H9 (cell line): Measurements from ENCODE around the gene SLC25A46. TPM values are rescaled to one million over a fixed set of nuclear protein-coding genes. Genes with fewer than 3 reads are reported as not detected.
"Not testable (repeated sequence)": the region's sequence is repeated elsewhere in the genome, so short reads cannot be mapped to it uniquely, and the experiment has no call there.

Source experiments
- DNase-seq: peaks from one replicate; pipeline ENCODE4 v3.0.0-alpha.2; 2017
- H2AFZ ChIP-seq: one replicate; pipeline ENCODE4 v1.6.1; 2013; ENCODE audit warnings: mild to moderate bottlenecking, low read length, control low read depth, moderate library complexity
- H2AK5ac ChIP-seq: 2 replicates; pipeline ENCODE4 v1.6.1; 2013; ENCODE audit warnings: low read length, control low read depth, mixed read lengths; ENCODE audit not compliant: insufficient read length
- H2BK120ac ChIP-seq: one replicate; pipeline ENCODE4 v1.6.1; 2013; ENCODE audit warnings: low read depth, mild to moderate bottlenecking, low read length, control low read depth, inconsistent platforms; ENCODE audit not compliant: poor library complexity, severe bottlenecking
- H2BK12ac ChIP-seq: 2 replicates; pipeline ENCODE4 v1.6.1; 2013; ENCODE audit warnings: low read length, control low read depth, mixed read lengths, low read depth; ENCODE audit not compliant: insufficient read length
- H2BK15ac ChIP-seq: 2 replicates; pipeline ENCODE4 v1.6.1; 2013; ENCODE audit warnings: low read depth, low read length, control low read depth
- H2BK20ac ChIP-seq: one replicate; pipeline ENCODE4 v1.6.1; 2013; ENCODE audit warnings: low read depth, mild to moderate bottlenecking, low read length, control low read depth, inconsistent platforms; ENCODE audit not compliant: poor library complexity, severe bottlenecking
- H2BK5ac ChIP-seq: 2 replicates; pipeline ENCODE4 v1.6.1; 2013; ENCODE audit warnings: low read length, control low read depth, mixed read lengths; ENCODE audit not compliant: insufficient read length
- H3K14ac ChIP-seq: 2 replicates; pipeline ENCODE4 v1.6.1; 2013; ENCODE audit warnings: low read length, control low read depth; ENCODE audit not compliant: insufficient read depth
- H3K18ac ChIP-seq: 2 replicates; pipeline ENCODE4 v1.6.1; 2013; ENCODE audit warnings: low read depth, mild to moderate bottlenecking, mixed read lengths, low read length, control low read depth; ENCODE audit not compliant: insufficient read length
- H3K23ac ChIP-seq: 2 replicates; pipeline ENCODE4 v1.6.1; 2013; ENCODE audit warnings: low read length, control low read depth, mixed read lengths, low read depth; ENCODE audit not compliant: insufficient read length
- H3K23me2 ChIP-seq: 2 replicates; pipeline ENCODE4 v1.6.1; 2013; ENCODE audit warnings: low read depth, mild to moderate bottlenecking, mixed read lengths, low read length, control low read depth; ENCODE audit not compliant: insufficient read length, poor library complexity, severe bottlenecking
- H3K27ac ChIP-seq: 2 replicates; pipeline ENCODE4 v1.5.1; 2013; ENCODE audit warnings: low read length, control low read depth, mixed read lengths, low read depth; ENCODE audit not compliant: insufficient read length
- H3K27me3 ChIP-seq: 2 replicates; pipeline ENCODE4 v1.6.1; 2013; ENCODE audit warnings: low read length, control low read depth, inconsistent platforms; ENCODE audit not compliant: insufficient read depth
- H3K4ac ChIP-seq: 2 replicates; pipeline ENCODE4 v1.6.1; 2013; ENCODE audit warnings: low read depth, mild to moderate bottlenecking, control low read depth, inconsistent platforms, low read length, moderate library complexity
- H3K4me1 ChIP-seq: 2 replicates; pipeline ENCODE4 v1.6.1; 2013; ENCODE audit warnings: low read length, control low read depth, inconsistent platforms; ENCODE audit not compliant: insufficient read depth
- H3K4me2 ChIP-seq: 2 replicates; pipeline ENCODE4 v1.6.1; 2013; ENCODE audit warnings: low read length, control low read depth, mixed read lengths; ENCODE audit not compliant: insufficient read length, insufficient read depth
- H3K56ac ChIP-seq: 2 replicates; pipeline ENCODE4 v1.6.1; 2013; ENCODE audit warnings: low read depth, mild to moderate bottlenecking, mixed read lengths, low read length, control low read depth; ENCODE audit not compliant: insufficient read length
- H3K79me1 ChIP-seq: 2 replicates; pipeline ENCODE4 v1.6.1; 2013; ENCODE audit warnings: low read depth, mild to moderate bottlenecking, moderate library complexity, low read length, control low read depth, inconsistent platforms; ENCODE audit not compliant: insufficient read depth, poor library complexity, severe bottlenecking
- H3K79me2 ChIP-seq: 2 replicates; pipeline ENCODE4 v1.6.1; 2013; ENCODE audit warnings: low read length, control low read depth, inconsistent platforms; ENCODE audit not compliant: insufficient read depth
- H3K9ac ChIP-seq: 2 replicates; pipeline ENCODE4 v1.6.1; 2013; ENCODE audit warnings: low read length, control low read depth, mixed read lengths; ENCODE audit not compliant: insufficient read length; ENCODE audit errors: extremely low read depth
- H3K9me3 ChIP-seq: one replicate; pipeline ENCODE4 v1.6.1; 2013; ENCODE audit warnings: low read depth, low read length, inconsistent platforms; ENCODE audit not compliant: control insufficient read depth
- H3T11ph ChIP-seq: one replicate; pipeline ENCODE4 v1.6.1; 2013; ENCODE audit warnings: mild to moderate bottlenecking, low read length, control low read depth, inconsistent platforms
- H4K20me1 ChIP-seq: one replicate; pipeline ENCODE4 v1.6.1; 2013; ENCODE audit not compliant: control insufficient read depth, insufficient read length, insufficient read depth
- H4K5ac ChIP-seq: 2 replicates; pipeline ENCODE4 v1.6.1; 2013; ENCODE audit warnings: low read depth, mild to moderate bottlenecking, mixed read lengths, low read length, control low read depth; ENCODE audit not compliant: insufficient read length
- H4K8ac ChIP-seq: replicated peaks from 2 replicates; pipeline ENCODE4 v1.6.1; 2013; ENCODE audit warnings: low read length, control low read depth, mixed read lengths, low read depth; ENCODE audit not compliant: insufficient read length
- H4K91ac ChIP-seq: 2 replicates; pipeline ENCODE4 v1.6.1; 2013; ENCODE audit warnings: low read depth, mild to moderate bottlenecking, moderate library complexity, mixed read lengths, low read length, control low read depth; ENCODE audit not compliant: insufficient read length
- H3K27ac Mint-ChIP-seq, 3 experiments: 2 replicates in 2 of 3; 3 replicates in 1 of 3; pipeline ENCODE4 v1.8.0; 2020 to 2021; ENCODE audit warnings: mixed read lengths in 3 of 3, mild to moderate bottlenecking in 1 of 3, moderate library complexity in 1 of 3
- H3K27me3 Mint-ChIP-seq: 2 replicates; pipeline ENCODE4 v1.8.0; 2021; ENCODE audit warnings: low read depth, mild to moderate bottlenecking, moderate library complexity, mixed read lengths
- H3K36me3 Mint-ChIP-seq, 3 experiments: 2 replicates in 2 of 3; 3 replicates in 1 of 3; pipeline ENCODE4 v1.8.0; 2020 to 2021; ENCODE audit warnings: low read depth in 3 of 3, mixed read lengths in 3 of 3; ENCODE audit not compliant: insufficient read depth in 1 of 3
- H3K4me1 Mint-ChIP-seq, 2 experiments: 2 replicates each; pipeline ENCODE4 v1.8.0; 2020; ENCODE audit warnings: mixed read lengths in 2 of 2
- H3K4me3 Mint-ChIP-seq, 2 experiments: 2 replicates in 1 of 2; 3 replicates in 1 of 2; pipeline ENCODE4 v1.8.0; 2020 to 2021; ENCODE audit warnings: mild to moderate bottlenecking in 2 of 2, mixed read lengths in 2 of 2, moderate library complexity in 1 of 2
- H3K9me3 Mint-ChIP-seq, 2 experiments: 2 replicates in 1 of 2; 3 replicates in 1 of 2; pipeline ENCODE4 v1.8.0; 2020; ENCODE audit warnings: mild to moderate bottlenecking in 2 of 2, mixed read lengths in 2 of 2, moderate library complexity in 1 of 2
- WGBS: extraction: QIAGEN DNeasy Blood & Tissue Kit; methylation state at CpG from one replicate; pipeline ENCODE4 v1.1.7; 2013; ENCODE audit warnings: missing lambda C conversion rate, low lambda C conversion rate, mixed read lengths; ENCODE audit not compliant: insufficient read length; ENCODE audit errors: extremely low coverage; 5-methylcytosine and 5-hydroxymethylcytosine counted together
- long read RNA-seq: library from polyadenylated mRNA; unstranded; transcript quantifications from one replicate; pipeline ENCODE4 v2.0.0, GENCODE V29; 2020
- total RNA-seq: library from RNA; stranded (reverse); gene quantifications from 2 replicates; pipeline ENCODE4 v1.2.1, GENCODE V29; 2021
- TF ChIP-seq, protein P1 (sequence below): fragments of 200-600 bp; sonication (generic); conservative IDR thresholded peaks from 3 replicates; pipeline ENCODE4 v1.8.0; 2021; ENCODE audit warnings: antibody characterized with exemption, mild to moderate bottlenecking

Gene SLC25A46
- total RNA-seq, result 25.9 and 26.0 TPM in 2 replicates
- long read RNA-seq, transcript SLC25A46-201 (8 exons, 2,385 nt), result major isoform, 105 of 128 reads
- long read RNA-seq, partial matches to known transcripts, result 8 of 128 reads
- long read RNA-seq, other reads (novel, unspliced or antisense), result 14 of 128 reads

- no peak within 1 kb of the TSS for H3K18ac ChIP-seq
- H2AFZ ChIP-seq, result peak within 1 kb of the TSS; percentile 91
- no peak within 1 kb of the TSS for H2AK5ac ChIP-seq
- no peaks in the 10 kb centered on the region for H4K20me1 ChIP-seq
- Mint-ChIP-seq H3K27me3 (peaks cover 24% of the 10 kb centered on the region), H3K27ac (peak within 1 kb of the TSS; percentile 73 to 89 (median 85); a peak in 5 of 7 replicates), H3K36me3 (no peaks in the 10 kb centered on the region; a peak in 1 of 7 replicates), H3K4me3 (peak within 1 kb of the TSS; percentile 87 to 95), H3K4me1 (peaks cover 9 to 12% of the 10 kb centered on the region in 2 experiments), H3K9me3 (no peaks in the 10 kb centered on the region)
- no peak within 1 kb of the TSS for H2BK15ac ChIP-seq
- H3K56ac ChIP-seq, result no peak within 1 kb of the TSS
- TF ChIP-seq, protein P1, sequence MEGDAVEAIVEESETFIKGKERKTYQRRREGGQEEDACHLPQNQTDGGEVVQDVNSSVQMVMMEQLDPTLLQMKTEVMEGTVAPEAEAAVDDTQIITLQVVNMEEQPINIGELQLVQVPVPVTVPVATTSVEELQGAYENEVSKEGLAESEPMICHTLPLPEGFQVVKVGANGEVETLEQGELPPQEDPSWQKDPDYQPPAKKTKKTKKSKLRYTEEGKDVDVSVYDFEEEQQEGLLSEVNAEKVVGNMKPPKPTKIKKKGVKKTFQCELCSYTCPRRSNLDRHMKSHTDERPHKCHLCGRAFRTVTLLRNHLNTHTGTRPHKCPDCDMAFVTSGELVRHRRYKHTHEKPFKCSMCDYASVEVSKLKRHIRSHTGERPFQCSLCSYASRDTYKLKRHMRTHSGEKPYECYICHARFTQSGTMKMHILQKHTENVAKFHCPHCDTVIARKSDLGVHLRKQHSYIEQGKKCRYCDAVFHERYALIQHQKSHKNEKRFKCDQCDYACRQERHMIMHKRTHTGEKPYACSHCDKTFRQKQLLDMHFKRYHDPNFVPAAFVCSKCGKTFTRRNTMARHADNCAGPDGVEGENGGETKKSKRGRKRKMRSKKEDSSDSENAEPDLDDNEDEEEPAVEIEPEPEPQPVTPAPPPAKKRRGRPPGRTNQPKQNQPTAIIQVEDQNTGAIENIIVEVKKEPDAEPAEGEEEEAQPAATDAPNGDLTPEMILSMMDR, result no peak
- DNase-seq, result peak; percentile 91
- no peak within 1 kb of the TSS for H3T11ph ChIP-seq
- no peak within 1 kb of the TSS for H3K4ac ChIP-seq
- H3K23me2 ChIP-seq, result peaks cover 9% of the 10 kb centered on the region
- H2BK5ac ChIP-seq, result no peak within 1 kb of the TSS
- H3K4me1 ChIP-seq, result 0 out of 2 replicates have a peak, but pooled peaks cover 2% of the 10 kb centered on the region
- H3K9ac ChIP-seq, result peak within 1 kb of the TSS; percentile 65
- no peaks in the 10 kb centered on the region for H3K79me2 ChIP-seq
- H4K8ac ChIP-seq, result no peak within 1 kb of the TSS
- H2BK12ac ChIP-seq, result no peak within 1 kb of the TSS
- peak within 1 kb of the TSS; percentile 2; the same call in 1 of the 2 replicates for H3K14ac ChIP-seq
- peak within 1 kb of the TSS; percentile 90 for H3K4me2 ChIP-seq
- H2BK20ac ChIP-seq, result no peak within 1 kb of the TSS
- no peak within 1 kb of the TSS for H4K91ac ChIP-seq
- H3K27me3 ChIP-seq, result no peaks in the 10 kb centered on the region
- no peak within 1 kb of the TSS for H2BK120ac ChIP-seq
- H3K23ac ChIP-seq, result no peak within 1 kb of the TSS
- H3K27ac ChIP-seq, result no peak within 1 kb of the TSS
- H4K5ac ChIP-seq, result no peak within 1 kb of the TSS
- WGBS, result no CpG with 5 or more reads among the region's 62 CpGs
- H3K9me3 ChIP-seq, result no peaks in the 10 kb centered on the region
- H3K79me1 ChIP-seq, result no peaks in the 10 kb centered on the region
These were observed at the start of gene SLC25A46 for GRCh38 chr5:110738812-110739651. SLC25A46 (plus strand) TSS chr5:110739007; CDS start chr5:110739120, 113 bp downstream.

- not testable (repeated sequence) for H3K4me3 Mint-ChIP-seq, H3K4ac ChIP-seq, H3K9me3 ChIP-seq, H3K4me2 ChIP-seq, H3K79me2 ChIP-seq, H3K56ac ChIP-seq, H2BK15ac ChIP-seq, H3K4me1 ChIP-seq, H3K79me1 ChIP-seq, H3T11ph ChIP-seq, H4K8ac ChIP-seq, H3K27me3 ChIP-seq, H3K27ac ChIP-seq, H3K27ac Mint-ChIP-seq, H2AFZ ChIP-seq, H3K9ac ChIP-seq, H2BK12ac ChIP-seq, H2AK5ac ChIP-seq, H4K20me1 ChIP-seq, H2BK20ac ChIP-seq, H2BK120ac ChIP-seq, H3K27me3 Mint-ChIP-seq, H3K23ac ChIP-seq, H3K36me3 Mint-ChIP-seq, H4K91ac ChIP-seq, H2BK5ac ChIP-seq, H3K23me2 ChIP-seq, H3K14ac ChIP-seq, DNase-seq, H4K5ac ChIP-seq, H3K9me3 Mint-ChIP-seq, H3K18ac ChIP-seq
- peaks cover 4 to 14% of the 10 kb centered on the region in 2 experiments for H3K4me1 Mint-ChIP-seq
- WGBS, result no CpG with 5 or more reads among the region's 1 CpG
These were observed 48.2 kb upstream of the SLC25A46 start for GRCh38 chr5:110690587-110690986.
